Measurements from ENCODE around the gene AGBL4. TPM values are rescaled to one million over a fixed set of nuclear protein-coding genes. Genes with fewer than 3 reads are reported as not detected.

AGBL4 gene
- total RNA-seq, 1 donor from 2014 or later: not detected

GRCh38 chr1:49060766-49061165 is 963.0 kb downstream of the AGBL4 start:
- ATAC-seq (no peak), DNase-seq (no peak)
- intact Hi-C loops (cut with DNase I): no loop called here

GRCh38 chr1:49059087-49059486 is 964.7 kb downstream of the AGBL4 start:
- TF ChIP-seq CTCF (IDR thresholded peaks at IDR 0.05): no peak
- intact Hi-C loops (cut with DNase I): no loop called here
- no peak overlapping the region for H3K4me3 ChIP-seq
- H3K9me3 ChIP-seq: no peaks in the 10 kb centered on the region
- H3K4me1 ChIP-seq: no peaks in the 10 kb centered on the region
- no peak overlapping the region for H3K27ac ChIP-seq
- DNase-seq (no peak), ATAC-seq (no peak)
- no peaks in the 10 kb centered on the region for H3K36me3 ChIP-seq
- H3K27me3 ChIP-seq: no peaks in the 10 kb centered on the region

More at GRCh38 chr1:49060766-49061165, 963.0 kb downstream of the AGBL4 start:
- no peak overlapping the region for H3K4me3 ChIP-seq
- TF ChIP-seq CTCF (IDR thresholded peaks at IDR 0.05): no peak
- no peaks in the 10 kb centered on the region for H3K9me3 ChIP-seq
- no peak overlapping the region for H3K27ac ChIP-seq
- no peaks in the 10 kb centered on the region for H3K4me1 ChIP-seq
- H3K27me3 ChIP-seq: no peaks in the 10 kb centered on the region
- H3K36me3 ChIP-seq: no peaks in the 10 kb centered on the region

- H3K9me3 ChIP-seq: no peaks in the 10 kb centered on the region
- ATAC-seq (no peak), DNase-seq (no peak)
- H3K36me3 ChIP-seq: no peaks in the 10 kb centered on the region
- no peak overlapping the region for H3K27ac ChIP-seq
- no peaks in the 10 kb centered on the region for H3K4me1 ChIP-seq
- no peak overlapping the region for H3K4me3 ChIP-seq
- intact Hi-C loops (cut with DNase I): no loop called here
- no peak for TF ChIP-seq CTCF (IDR thresholded peaks at IDR 0.05)
- no peaks in the 10 kb centered on the region for H3K27me3 ChIP-seq
Measured at GRCh38 chr1:49052102-49052501, 971.7 kb downstream of the AGBL4 start.

GRCh38 chr1:49051647-49052046 is 972.1 kb downstream of the AGBL4 start:
- ATAC-seq: no peak
- intact Hi-C loops (cut with DNase I): no loop called here
- TF ChIP-seq CTCF (IDR thresholded peaks at IDR 0.05): no peak
- Histone ChIP-seq H3K4me3 (no peak overlapping the region), H3K36me3 (no peaks in the 10 kb centered on the region), H3K27ac (no peak overlapping the region), H3K9me3 (no peaks in the 10 kb centered on the region), H3K27me3 (no peaks in the 10 kb centered on the region), H3K4me1 (no peaks in the 10 kb centered on the region)
- no peak for DNase-seq

- no peak overlapping the region for H3K4me3 ChIP-seq
- H3K36me3 ChIP-seq: no peaks in the 10 kb centered on the region
- intact Hi-C loops (cut with DNase I): no loop called here
- H3K27me3 ChIP-seq: no peaks in the 10 kb centered on the region
- no peak for TF ChIP-seq CTCF (IDR thresholded peaks at IDR 0.05)
- no peaks in the 10 kb centered on the region for H3K4me1 ChIP-seq
- ATAC-seq (no peak), DNase-seq (no peak)
- H3K9me3 ChIP-seq: no peaks in the 10 kb centered on the region
- no peak overlapping the region for H3K27ac ChIP-seq
Measured at GRCh38 chr1:49050041-49050440, 973.7 kb downstream of the AGBL4 start.

- DNase-seq: no peak
- H3K4me1 ChIP-seq: no peaks in the 10 kb centered on the region
- no peaks in the 10 kb centered on the region for H3K36me3 ChIP-seq
- no peaks in the 10 kb centered on the region for H3K27me3 ChIP-seq
- H3K4me3 ChIP-seq: no peak overlapping the region
- ATAC-seq: no peak
- intact Hi-C loops (cut with DNase I): no loop called here
- TF ChIP-seq CTCF (IDR thresholded peaks at IDR 0.05): no peak
- H3K27ac ChIP-seq: no peak overlapping the region
- H3K9me3 ChIP-seq: no peaks in the 10 kb centered on the region
Measured at GRCh38 chr1:49048188-49048587, 975.6 kb downstream of the AGBL4 start.

All from upper lobe of right lung (tissue), 1 donor.